Measurements from ENCODE around the gene TMEM232.
"Not testable (repeated sequence)": the region's sequence is repeated elsewhere in the genome, so short reads cannot be mapped to it uniquely, and the experiment has no call there.

Gene TMEM232

DNA sequence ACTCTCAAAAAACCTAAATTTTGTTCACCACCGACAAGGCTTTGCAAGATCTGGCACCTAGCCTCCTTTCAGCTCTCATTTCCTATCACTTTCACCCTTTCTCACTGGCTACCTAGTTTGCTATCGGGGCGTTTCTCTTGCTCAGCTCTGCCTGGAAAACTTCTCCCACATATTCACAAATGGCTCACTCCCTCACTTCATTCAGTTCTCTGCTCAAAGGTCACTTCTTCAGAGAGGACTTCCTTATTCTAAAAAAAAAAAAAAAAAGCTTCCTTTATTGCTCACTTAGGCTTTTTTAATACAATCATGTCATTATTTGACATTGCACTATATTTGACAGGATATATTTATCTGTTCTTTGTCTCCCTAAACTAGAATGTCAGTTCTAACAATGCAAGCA, 10.3 kb upstream of the TMEM232 start:
- Histone ChIP-seq H3K9ac (ENCODE audit: low read depth, low read length, poor library complexity) (no peak overlapping the region), H3K4me2 (ENCODE audit: insufficient read depth, low read length, poor library complexity, severe bottlenecking) (no peak overlapping the region), H2BK5ac (ENCODE audit: low read length) (no peak overlapping the region), H3K4me1 (ENCODE audit: control insufficient read depth in 2 of 2, insufficient read depth in 1 of 2, low read depth in 1 of 2, low read length in 2 of 2) (peaks cover 2 to 6% of the 10 kb centered on the region in 2 donors), H3K4me3 (ENCODE audit: low read length in 2 of 2) (no peak overlapping the region), H3K14ac (ENCODE audit: low read length) (no peak overlapping the region), H4K8ac (ENCODE audit: low read depth, low read length) (no peak overlapping the region), H2BK120ac (ENCODE audit: low read depth, low read length) (no peak overlapping the region), H2AFZ (ENCODE audit: low read length) (no peak overlapping the region), H2BK15ac (ENCODE audit: low read length) (no peak overlapping the region), H3K23ac (ENCODE audit: low read depth, low read length, poor library complexity) (no peak overlapping the region), H3K18ac (ENCODE audit: low read length) (no peak overlapping the region), H4K91ac (ENCODE audit: low read depth, low read length, poor library complexity) (no peak overlapping the region), H2AK5ac (ENCODE audit: low read depth, low read length) (no peak overlapping the region), H3K36me3 (replicated peaks in 1 of 2; ENCODE audit: control insufficient read depth in 2 of 2, insufficient read depth in 2 of 2, low read length in 2 of 2) (no peaks in the 10 kb centered on the region), H3K9me3 (replicated peaks in 1 of 2; ENCODE audit: control insufficient read depth in 2 of 2, insufficient read depth in 1 of 2, low read depth in 1 of 2, low read length in 2 of 2) (no peaks in the 10 kb centered on the region), H3K79me1 (ENCODE audit: low read depth, low read length) (peaks cover 3% of the 10 kb centered on the region), H3K27ac (replicated peaks; ENCODE audit: low read length) (no peak overlapping the region), H3K27me3 (ENCODE audit: control insufficient read depth in 3 of 3, insufficient read depth in 3 of 3, low read depth in 1 of 3, low read length in 3 of 3) (no peaks in the 10 kb centered on the region), H3K4ac (ENCODE audit: low read length) (no peak overlapping the region), H2BK12ac (ENCODE audit: low read length) (no peak overlapping the region)
- no peak for DNase-seq (ENCODE audit: low spot score)
- WGBS, 2 donors (ENCODE audit: extremely low coverage in 2 of 2, insufficient read length in 2 of 2, insufficient replicate concordance in 1 of 2): no CpG with 5 or more reads among the region's 3 CpGs

DNA sequence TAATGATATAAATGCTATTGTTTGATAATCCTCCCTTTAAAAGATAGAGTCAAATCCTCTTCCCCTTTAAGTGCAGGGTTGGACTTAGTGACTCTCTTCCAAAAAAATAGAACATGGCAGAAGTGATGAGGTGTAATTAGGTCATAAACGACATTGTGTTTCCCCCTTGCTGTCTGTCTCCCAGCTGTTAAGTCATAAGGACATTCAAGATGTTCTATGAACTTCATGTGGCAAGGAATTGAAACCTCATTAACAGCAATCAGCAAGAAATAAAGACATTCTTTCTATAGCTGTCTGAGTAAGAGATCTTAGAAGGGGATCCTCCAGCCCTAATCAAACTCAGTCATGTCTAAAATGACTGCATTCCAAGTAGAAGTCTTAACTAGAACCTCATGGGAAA, 9.1 kb upstream of the TMEM232 start:
- H4K91ac ChIP-seq (ENCODE audit: low read depth, low read length, poor library complexity): no peak overlapping the region
- H3K36me3 ChIP-seq (replicated peaks in 1 of 2; ENCODE audit: control insufficient read depth in 2 of 2, insufficient read depth in 2 of 2, low read length in 2 of 2): no peaks in the 10 kb centered on the region
- no peak overlapping the region for H3K4me3 ChIP-seq (ENCODE audit: low read length in 2 of 2)
- no peak overlapping the region for H3K18ac ChIP-seq (ENCODE audit: low read length)
- no peak for DNase-seq (ENCODE audit: low spot score)
- no peak overlapping the region for H2BK120ac ChIP-seq (ENCODE audit: low read depth, low read length)
- no peak overlapping the region for H3K23ac ChIP-seq (ENCODE audit: low read depth, low read length, poor library complexity)
- H2AK5ac ChIP-seq (ENCODE audit: low read depth, low read length): no peak overlapping the region
- no peaks in the 10 kb centered on the region for H3K27me3 ChIP-seq (ENCODE audit: control insufficient read depth in 3 of 3, insufficient read depth in 3 of 3, low read depth in 1 of 3, low read length in 3 of 3)
- peaks cover 3% of the 10 kb centered on the region for H3K79me1 ChIP-seq (ENCODE audit: low read depth, low read length)
- no peak overlapping the region for H3K9ac ChIP-seq (ENCODE audit: low read depth, low read length, poor library complexity)
- H3K14ac ChIP-seq (ENCODE audit: low read length): no peak overlapping the region
- no peaks in the 10 kb centered on the region for H3K9me3 ChIP-seq (replicated peaks in 1 of 2; ENCODE audit: control insufficient read depth in 2 of 2, insufficient read depth in 1 of 2, low read depth in 1 of 2, low read length in 2 of 2)
- H3K4me1 ChIP-seq (ENCODE audit: control insufficient read depth in 2 of 2, insufficient read depth in 1 of 2, low read depth in 1 of 2, low read length in 2 of 2): peaks cover 2 to 6% of the 10 kb centered on the region in 2 donors
- no peak overlapping the region for H2AFZ ChIP-seq (ENCODE audit: low read length)
- H2BK12ac ChIP-seq (ENCODE audit: low read length): no peak overlapping the region
- no peak overlapping the region for H4K8ac ChIP-seq (ENCODE audit: low read depth, low read length)
- H2BK15ac ChIP-seq (ENCODE audit: low read length): no peak overlapping the region
- no peak overlapping the region for H3K4me2 ChIP-seq (ENCODE audit: insufficient read depth, low read length, poor library complexity, severe bottlenecking)
- no peak overlapping the region for H2BK5ac ChIP-seq (ENCODE audit: low read length)
- H3K27ac ChIP-seq (replicated peaks; ENCODE audit: low read length): no peak overlapping the region
- no peak overlapping the region for H3K4ac ChIP-seq (ENCODE audit: low read length)
- WGBS, 2 donors (ENCODE audit: extremely low coverage in 2 of 2, insufficient read length in 2 of 2, insufficient replicate concordance in 1 of 2): no CpG with 5 or more reads among the region's 1 CpG

DNA sequence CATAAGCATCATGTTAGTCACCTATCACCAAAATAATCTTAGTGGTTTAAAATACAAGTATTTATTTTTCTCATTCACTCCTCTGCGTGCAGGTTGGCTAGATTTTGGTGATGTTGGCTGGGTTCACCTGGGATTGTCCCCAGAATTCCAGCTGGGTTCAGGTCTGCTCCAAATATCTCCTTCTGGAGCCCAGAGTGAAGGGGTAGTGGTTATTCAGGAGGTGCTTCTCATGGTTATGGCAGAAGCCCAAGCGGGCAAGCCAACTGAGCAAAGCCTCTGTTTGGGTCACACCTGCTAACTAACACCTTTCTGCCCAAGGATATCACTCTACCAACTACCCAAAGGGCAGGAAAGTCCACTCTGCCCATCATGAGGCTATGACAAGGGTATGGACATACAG, 7.6 kb upstream of the TMEM232 start:
- no CpG with 5 or more reads among the region's 2 CpGs for WGBS, 2 donors (ENCODE audit: extremely low coverage in 2 of 2, insufficient read length in 2 of 2, insufficient replicate concordance in 1 of 2)
- H4K91ac ChIP-seq (ENCODE audit: low read depth, low read length, poor library complexity): no peak overlapping the region

DNA sequence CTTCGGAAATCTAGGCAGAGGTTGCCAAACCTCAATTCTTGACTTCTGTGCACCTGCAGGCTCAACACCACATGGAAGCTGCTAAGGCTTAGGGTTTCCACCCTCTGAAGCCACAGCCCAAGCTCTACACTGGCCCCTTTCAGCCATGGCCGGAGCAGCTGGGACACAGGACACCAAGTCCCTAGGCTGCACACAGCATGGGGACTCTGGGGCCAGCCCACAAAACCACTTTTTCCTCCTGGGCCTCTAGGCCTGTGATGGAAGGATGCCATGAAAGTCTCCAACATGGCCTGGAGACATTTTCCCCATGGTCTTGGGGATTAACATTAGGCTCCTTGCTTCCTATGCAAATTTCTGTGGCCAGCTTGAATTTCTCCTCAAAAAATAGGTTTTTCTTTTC, 5.0 kb upstream of the TMEM232 start:
- H4K8ac ChIP-seq (ENCODE audit: low read depth, low read length); H3K14ac ChIP-seq (ENCODE audit: low read length); H2BK15ac ChIP-seq (ENCODE audit: low read length); DNase-seq (ENCODE audit: low spot score); H3K27me3 ChIP-seq (ENCODE audit: control insufficient read depth in 3 of 3, insufficient read depth in 3 of 3, low read depth in 1 of 3, low read length in 3 of 3); H3K4me3 ChIP-seq (ENCODE audit: low read length in 2 of 2); H2BK120ac ChIP-seq (ENCODE audit: low read depth, low read length); H3K18ac ChIP-seq (ENCODE audit: low read length); H3K9me3 ChIP-seq (replicated peaks in 1 of 2; ENCODE audit: control insufficient read depth in 2 of 2, insufficient read depth in 1 of 2, low read depth in 1 of 2, low read length in 2 of 2); H3K79me1 ChIP-seq (ENCODE audit: low read depth, low read length); H3K9ac ChIP-seq (ENCODE audit: low read depth, low read length, poor library complexity); H4K91ac ChIP-seq (ENCODE audit: low read depth, low read length, poor library complexity); H2AK5ac ChIP-seq (ENCODE audit: low read depth, low read length); H3K23ac ChIP-seq (ENCODE audit: low read depth, low read length, poor library complexity); H2BK12ac ChIP-seq (ENCODE audit: low read length); H3K4ac ChIP-seq (ENCODE audit: low read length); H2AFZ ChIP-seq (ENCODE audit: low read length); H2BK5ac ChIP-seq (ENCODE audit: low read length); H3K36me3 ChIP-seq (replicated peaks in 1 of 2; ENCODE audit: control insufficient read depth in 2 of 2, insufficient read depth in 2 of 2, low read length in 2 of 2); H3K27ac ChIP-seq (replicated peaks; ENCODE audit: low read length); H3K4me2 ChIP-seq (ENCODE audit: insufficient read depth, low read length, poor library complexity, severe bottlenecking); H3K4me1 ChIP-seq (ENCODE audit: control insufficient read depth in 2 of 2, insufficient read depth in 1 of 2, low read depth in 1 of 2, low read length in 2 of 2): not testable (repeated sequence)
- no CpG with 5 or more reads among the region's 2 CpGs for WGBS, 2 donors (ENCODE audit: extremely low coverage in 2 of 2, insufficient read length in 2 of 2, insufficient replicate concordance in 1 of 2)

More for the DNA sequence above, 7.6 kb upstream of the TMEM232 start:
- H2BK12ac ChIP-seq (ENCODE audit: low read length): no peak overlapping the region
- no peaks in the 10 kb centered on the region for H3K36me3 ChIP-seq (replicated peaks in 1 of 2; ENCODE audit: control insufficient read depth in 2 of 2, insufficient read depth in 2 of 2, low read length in 2 of 2)
- H3K9ac ChIP-seq (ENCODE audit: low read depth, low read length, poor library complexity): no peak overlapping the region
- no peak overlapping the region for H3K4me2 ChIP-seq (ENCODE audit: insufficient read depth, low read length, poor library complexity, severe bottlenecking)
- H3K4me1 ChIP-seq (ENCODE audit: control insufficient read depth in 2 of 2, insufficient read depth in 1 of 2, low read depth in 1 of 2, low read length in 2 of 2): peaks cover 2 to 6% of the 10 kb centered on the region in 2 donors
- no peak overlapping the region for H2BK120ac ChIP-seq (ENCODE audit: low read depth, low read length)
- H3K4me3 ChIP-seq (ENCODE audit: low read length in 2 of 2): no peak overlapping the region
- no peak overlapping the region for H3K18ac ChIP-seq (ENCODE audit: low read length)
- no peak overlapping the region for H3K4ac ChIP-seq (ENCODE audit: low read length)
- H2AK5ac ChIP-seq (ENCODE audit: low read depth, low read length): no peak overlapping the region
- no peaks in the 10 kb centered on the region for H3K9me3 ChIP-seq (replicated peaks in 1 of 2; ENCODE audit: control insufficient read depth in 2 of 2, insufficient read depth in 1 of 2, low read depth in 1 of 2, low read length in 2 of 2)
- no peak overlapping the region for H2BK5ac ChIP-seq (ENCODE audit: low read length)
- no peak overlapping the region for H3K14ac ChIP-seq (ENCODE audit: low read length)
- H3K27me3 ChIP-seq (ENCODE audit: control insufficient read depth in 3 of 3, insufficient read depth in 3 of 3, low read depth in 1 of 3, low read length in 3 of 3): no peaks in the 10 kb centered on the region
- no peak overlapping the region for H3K27ac ChIP-seq (replicated peaks; ENCODE audit: low read length)
- H2BK15ac ChIP-seq (ENCODE audit: low read length): no peak overlapping the region
- DNase-seq (ENCODE audit: low spot score): no peak
- H2AFZ ChIP-seq (ENCODE audit: low read length): no peak overlapping the region
- no peak overlapping the region for H4K8ac ChIP-seq (ENCODE audit: low read depth, low read length)
- no peak overlapping the region for H3K23ac ChIP-seq (ENCODE audit: low read depth, low read length, poor library complexity)
- H3K79me1 ChIP-seq (ENCODE audit: low read depth, low read length): peaks cover 1% of the 10 kb centered on the region
